Measurements from ENCODE around the gene ZCCHC10.

- TF ChIP-seq CTCF (IDR thresholded peaks at IDR 0.05) (no peak), POLR2A (IDR thresholded peaks at IDR 0.05) (no peak), POLR2AphosphoS5 (IDR thresholded peaks at IDR 0.05) (no peak)
These were observed 24.8 kb upstream of the ZCCHC10 start for GRCh38 chr5:133051061-133051541.
